ENCODE data around the gene MAB21L2.

The MAB21L2 gene

GRCh38 chr4:150577796-150578195 is 4.2 kb upstream of the MAB21L2 start:
- DNase-seq = no peak

GRCh38 chr4:150578745-150579501 is 3.0 kb upstream of the MAB21L2 start:
- no peak for DNase-seq

- DNase-seq = no peak
These were observed 2.3 kb upstream of the MAB21L2 start for GRCh38 chr4:150579551-150580234.

- DNase-seq = no peak
These were observed 1.6 kb upstream of the MAB21L2 start for GRCh38 chr4:150580306-150580705.

- DNase-seq = no peak
These were observed 820 bp upstream of the MAB21L2 start for GRCh38 chr4:150581056-150581605.

- no peak for DNase-seq
These were observed 305 bp upstream of the MAB21L2 start for GRCh38 chr4:150581641-150582051.

GRCh38 chr4:150582873-150583286 is 929 bp downstream of the MAB21L2 start:
- DNase-seq = no peak

GRCh38 chr4:150583287-150584110 is 1.5 kb downstream of the MAB21L2 start:
- no peak for DNase-seq

GRCh38 chr4:150584111-150584915 is 2.4 kb downstream of the MAB21L2 start:
- no peak for DNase-seq

GRCh38 chr4:150585611-150586010 is 3.7 kb downstream of the MAB21L2 start:
- DNase-seq = no peak

- no peak for DNase-seq
These were observed 4.3 kb downstream of the MAB21L2 start for GRCh38 chr4:150586162-150586810.

GRCh38 chr4:150588316-150588715 is 6.4 kb downstream of the MAB21L2 start:
- DNase-seq = no peak

- no peak for DNase-seq
These were observed 7.2 kb downstream of the MAB21L2 start for GRCh38 chr4:150589157-150589556.

GRCh38 chr4:150590631-150591030 is 8.7 kb downstream of the MAB21L2 start:
- DNase-seq = no peak

GRCh38 chr4:150591406-150591805 is 9.5 kb downstream of the MAB21L2 start:
- no peak for DNase-seq

- DNase-seq = no peak
These were observed 10.0 kb downstream of the MAB21L2 start for GRCh38 chr4:150591904-150592303.

- no peak for DNase-seq
These were observed 12.0 kb downstream of the MAB21L2 start for GRCh38 chr4:150593996-150594395.

GRCh38 chr4:150598909-150599308 is 17.0 kb downstream of the MAB21L2 start:
- no peak for DNase-seq

- DNase-seq = no peak
These were observed 17.6 kb downstream of the MAB21L2 start for GRCh38 chr4:150599547-150599946.

GRCh38 chr4:150600812-150601445 is 19.0 kb downstream of the MAB21L2 start:
- no peak for DNase-seq

- DNase-seq = no peak
These were observed 27.2 kb downstream of the MAB21L2 start for GRCh38 chr4:150609131-150609530.
